Neural cell (in vitro differentiated cells): ENCODE data around the gene TGFBR2.

ENCODE experiments used
- EZH2 ChIP-seq: fragments of 200-600, 300-800 bp; shearing (Covaris generic), sonication (generic); IDR thresholded peaks from 2 replicates; pipeline ENCODE4 v1.6.1; 2014; ENCODE audit warnings: antibody characterized with exemption, low read length, borderline replicate concordance, mild to moderate bottlenecking; ENCODE audit not compliant: insufficient read depth, poor library complexity, severe bottlenecking
- POLR2AphosphoS5 ChIP-seq: IDR thresholded peaks from 2 replicates; pipeline ENCODE4 v1.6.1; 2012
- TAF1 ChIP-seq: IDR thresholded peaks from 2 replicates; pipeline ENCODE4 v1.6.1; 2012; ENCODE audit warnings: low read depth
- TF ChIP-seq, protein P1 (sequence below): fragments of 450-650 bp; IDR thresholded peaks from 2 replicates; pipeline ENCODE4 v1.5.1; 2014; ENCODE audit warnings: antibody characterized with exemption, mild to moderate bottlenecking, moderate library complexity; ENCODE audit not compliant: poor library complexity, severe bottlenecking
- TF ChIP-seq, protein P2 (sequence below): IDR thresholded peaks from 2 replicates; pipeline ENCODE4 v1.6.1; 2012; ENCODE audit warnings: borderline replicate concordance

DNA sequence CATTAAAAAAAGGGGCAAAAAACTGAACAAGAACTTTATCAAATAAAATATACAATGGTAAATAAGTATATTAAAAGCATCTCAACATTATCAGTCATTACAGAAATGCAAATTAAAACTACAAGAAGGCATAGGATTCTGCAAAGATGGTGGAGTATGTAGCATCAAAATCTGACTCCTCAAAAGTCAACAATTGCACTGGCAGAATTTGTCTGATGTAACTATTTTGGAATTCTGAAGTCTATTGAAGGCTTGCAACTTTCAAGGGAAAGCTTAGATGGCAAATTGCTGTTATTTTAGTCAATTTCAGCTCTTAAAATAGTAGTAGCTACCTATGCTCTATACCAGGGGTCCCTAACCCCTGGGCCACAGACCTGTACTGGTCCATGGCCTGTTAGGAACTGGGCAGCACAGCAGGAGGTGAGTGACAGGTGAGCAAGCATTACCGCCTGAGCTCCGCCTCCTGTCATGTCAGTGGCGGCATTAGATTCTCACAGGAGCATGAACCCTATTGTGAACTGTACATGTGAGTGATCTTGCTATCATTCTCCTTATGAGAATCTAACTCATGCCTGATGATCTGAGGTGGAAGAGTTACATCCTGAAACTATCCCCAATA lies 107.6 kb downstream of the TGFBR2 start:
- TF ChIP-seq, protein P1, sequence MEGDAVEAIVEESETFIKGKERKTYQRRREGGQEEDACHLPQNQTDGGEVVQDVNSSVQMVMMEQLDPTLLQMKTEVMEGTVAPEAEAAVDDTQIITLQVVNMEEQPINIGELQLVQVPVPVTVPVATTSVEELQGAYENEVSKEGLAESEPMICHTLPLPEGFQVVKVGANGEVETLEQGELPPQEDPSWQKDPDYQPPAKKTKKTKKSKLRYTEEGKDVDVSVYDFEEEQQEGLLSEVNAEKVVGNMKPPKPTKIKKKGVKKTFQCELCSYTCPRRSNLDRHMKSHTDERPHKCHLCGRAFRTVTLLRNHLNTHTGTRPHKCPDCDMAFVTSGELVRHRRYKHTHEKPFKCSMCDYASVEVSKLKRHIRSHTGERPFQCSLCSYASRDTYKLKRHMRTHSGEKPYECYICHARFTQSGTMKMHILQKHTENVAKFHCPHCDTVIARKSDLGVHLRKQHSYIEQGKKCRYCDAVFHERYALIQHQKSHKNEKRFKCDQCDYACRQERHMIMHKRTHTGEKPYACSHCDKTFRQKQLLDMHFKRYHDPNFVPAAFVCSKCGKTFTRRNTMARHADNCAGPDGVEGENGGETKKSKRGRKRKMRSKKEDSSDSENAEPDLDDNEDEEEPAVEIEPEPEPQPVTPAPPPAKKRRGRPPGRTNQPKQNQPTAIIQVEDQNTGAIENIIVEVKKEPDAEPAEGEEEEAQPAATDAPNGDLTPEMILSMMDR, result no peak
- TF ChIP-seq, protein P2, sequence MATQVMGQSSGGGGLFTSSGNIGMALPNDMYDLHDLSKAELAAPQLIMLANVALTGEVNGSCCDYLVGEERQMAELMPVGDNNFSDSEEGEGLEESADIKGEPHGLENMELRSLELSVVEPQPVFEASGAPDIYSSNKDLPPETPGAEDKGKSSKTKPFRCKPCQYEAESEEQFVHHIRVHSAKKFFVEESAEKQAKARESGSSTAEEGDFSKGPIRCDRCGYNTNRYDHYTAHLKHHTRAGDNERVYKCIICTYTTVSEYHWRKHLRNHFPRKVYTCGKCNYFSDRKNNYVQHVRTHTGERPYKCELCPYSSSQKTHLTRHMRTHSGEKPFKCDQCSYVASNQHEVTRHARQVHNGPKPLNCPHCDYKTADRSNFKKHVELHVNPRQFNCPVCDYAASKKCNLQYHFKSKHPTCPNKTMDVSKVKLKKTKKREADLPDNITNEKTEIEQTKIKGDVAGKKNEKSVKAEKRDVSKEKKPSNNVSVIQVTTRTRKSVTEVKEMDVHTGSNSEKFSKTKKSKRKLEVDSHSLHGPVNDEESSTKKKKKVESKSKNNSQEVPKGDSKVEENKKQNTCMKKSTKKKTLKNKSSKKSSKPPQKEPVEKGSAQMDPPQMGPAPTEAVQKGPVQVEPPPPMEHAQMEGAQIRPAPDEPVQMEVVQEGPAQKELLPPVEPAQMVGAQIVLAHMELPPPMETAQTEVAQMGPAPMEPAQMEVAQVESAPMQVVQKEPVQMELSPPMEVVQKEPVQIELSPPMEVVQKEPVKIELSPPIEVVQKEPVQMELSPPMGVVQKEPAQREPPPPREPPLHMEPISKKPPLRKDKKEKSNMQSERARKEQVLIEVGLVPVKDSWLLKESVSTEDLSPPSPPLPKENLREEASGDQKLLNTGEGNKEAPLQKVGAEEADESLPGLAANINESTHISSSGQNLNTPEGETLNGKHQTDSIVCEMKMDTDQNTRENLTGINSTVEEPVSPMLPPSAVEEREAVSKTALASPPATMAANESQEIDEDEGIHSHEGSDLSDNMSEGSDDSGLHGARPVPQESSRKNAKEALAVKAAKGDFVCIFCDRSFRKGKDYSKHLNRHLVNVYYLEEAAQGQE, result no peak
- TF ChIP-seq POLR2AphosphoS5 (no peak), EZH2 (no peak), TAF1 (no peak)
